HEK293 (cell line): Measurements from ENCODE around the gene DENND11.

ENCODE experiments used
- CTCF ChIA-PET: fragments of 350-600 bp; formaldehyde crosslinking; extraction: SDS; loops from one replicate; lab custom pipeline; 2021; ENCODE audit warnings: antibody characterized with exemption; lab: Yijun Ruan, JAX
- POLR2A ChIA-PET: fragments of 300-600 bp; formaldehyde crosslinking; extraction: SDS; loops from one replicate; lab custom pipeline; 2020; ENCODE audit warnings: antibody characterized with exemption, inconsistent platforms; lab: Yijun Ruan, JAX
- H3K27ac ChIP-seq: fragments of 200-500 bp; sonication (Bioruptor generic); 2 replicates; pipeline ENCODE4 v1.5.1; 2014; ENCODE audit warnings: low read depth, low read length, control low read depth, inconsistent platforms; ENCODE audit errors: extremely low read depth
- H3K36me3 ChIP-seq, 2 experiments: fragments of 200-500 bp in 1 of 2; sonication (Bioruptor generic) in 1 of 2; 1 replicate in 1 of 2; 2 replicates in 1 of 2; pipeline ENCODE4 v1.5.1; 2014 to 2017; ENCODE audit warnings: inconsistent platforms in 2 of 2, low read length in 2 of 2; ENCODE audit not compliant: control insufficient read depth in 2 of 2, insufficient read depth in 1 of 2
- H3K4me1 ChIP-seq: fragments of 200-500 bp; sonication (Bioruptor generic); 2 replicates; pipeline ENCODE4 v1.5.1; 2014; ENCODE audit warnings: mild to moderate bottlenecking, low read length, inconsistent platforms; ENCODE audit not compliant: control insufficient read depth, insufficient read depth
- H3K4me3 ChIP-seq: 2 replicates; pipeline ENCODE4 v1.5.1; 2011; ENCODE audit warnings: low read depth, mild to moderate bottlenecking, control low read depth, low read length, moderate library complexity
- H3K9me3 ChIP-seq: fragments of 200-500 bp; sonication (Bioruptor generic); 2 replicates; pipeline ENCODE4 v1.5.1; 2014; ENCODE audit warnings: low read depth, low read length, inconsistent platforms; ENCODE audit not compliant: control insufficient read depth, insufficient read depth
- BCL11A ChIP-seq: fragments of 450-650 bp; formaldehyde crosslinking; IDR thresholded peaks from 2 replicates; pipeline ENCODE4 v1.5.1; 2016; ENCODE audit warnings: low read depth, missing biosample characterization, missing genetic modification characterization
- BCL6B ChIP-seq: fragments of 450-650 bp; formaldehyde crosslinking; IDR thresholded peaks from 2 replicates; pipeline ENCODE4 v1.5.1; 2017; ENCODE audit warnings: missing biosample characterization, missing genetic modification characterization
- EGR2 ChIP-seq: fragments of 450-650 bp; formaldehyde crosslinking; IDR thresholded peaks from 2 replicates; pipeline ENCODE4 v1.5.1; 2016; ENCODE audit warnings: low read depth, missing biosample characterization, missing genetic modification characterization
- KLF10 ChIP-seq: fragments of 450-650 bp; IDR thresholded peaks from 2 replicates; pipeline ENCODE4 v1.5.1; 2018; ENCODE audit warnings: missing biosample characterization, mild to moderate bottlenecking, missing genetic modification characterization
- ZBTB11 ChIP-seq: fragments of 450-650 bp; formaldehyde crosslinking; conservative IDR thresholded peaks from 2 replicates; pipeline ENCODE4 v1.5.1; 2016; ENCODE audit warnings: low read depth, missing biosample characterization, missing genetic modification characterization
- ZBTB20 ChIP-seq: fragments of 450-650 bp; formaldehyde crosslinking; IDR thresholded peaks from 2 replicates; pipeline ENCODE4 v1.5.1; 2016; ENCODE audit warnings: missing biosample characterization, missing genetic modification characterization
- ZFHX2 ChIP-seq: fragments of 450-650 bp; formaldehyde crosslinking; conservative IDR thresholded peaks from 2 replicates; pipeline ENCODE4 v1.5.1; 2016; ENCODE audit warnings: missing biosample characterization, missing genetic modification characterization
- ZNF2 ChIP-seq: fragments of 450-650 bp; formaldehyde crosslinking; IDR thresholded peaks from 2 replicates; pipeline ENCODE4 v1.5.1; 2016; ENCODE audit warnings: missing biosample characterization, missing genetic modification characterization
- ZNF248 ChIP-seq: fragments of 450-650 bp; formaldehyde crosslinking; IDR thresholded peaks from 2 replicates; pipeline ENCODE4 v1.5.1; 2017; ENCODE audit warnings: missing biosample characterization, missing genetic modification characterization
- ZNF280C ChIP-seq: fragments of 450-650 bp; formaldehyde crosslinking; IDR thresholded peaks from 2 replicates; pipeline ENCODE4 v1.5.1; 2016; ENCODE audit warnings: missing biosample characterization, missing genetic modification characterization
- ZNF449 ChIP-seq: fragments of 450-650 bp; formaldehyde crosslinking; IDR thresholded peaks from 2 replicates; pipeline ENCODE4 v1.5.1; 2017; ENCODE audit warnings: missing biosample characterization, mild to moderate bottlenecking, missing genetic modification characterization, moderate library complexity
- ZNF48 ChIP-seq: fragments of 450-650 bp; formaldehyde crosslinking; IDR thresholded peaks from 2 replicates; pipeline ENCODE4 v1.5.1; 2016; ENCODE audit warnings: missing biosample characterization, missing genetic modification characterization
- ZNF530 ChIP-seq: fragments of 450-650 bp; formaldehyde crosslinking; IDR thresholded peaks from 2 replicates; pipeline ENCODE4 v1.5.1; 2016; ENCODE audit warnings: low read depth, missing biosample characterization, missing genetic modification characterization
- ZNF571 ChIP-seq: fragments of 450-650 bp; formaldehyde crosslinking; IDR thresholded peaks from 2 replicates; pipeline ENCODE4 v1.5.0; 2017; ENCODE audit warnings: missing biosample characterization, missing genetic modification characterization
- ZNF629 ChIP-seq: fragments of 450-650 bp; formaldehyde crosslinking; IDR thresholded peaks from 2 replicates; pipeline ENCODE4 v1.5.1; 2017; ENCODE audit warnings: missing biosample characterization, missing genetic modification characterization
- ZNF768 ChIP-seq: fragments of 450-650 bp; formaldehyde crosslinking; IDR thresholded peaks from 2 replicates; pipeline ENCODE4 v1.5.1; 2018; ENCODE audit warnings: missing biosample characterization, mild to moderate bottlenecking, missing genetic modification characterization
- ZNF792 ChIP-seq: fragments of 450-650 bp; formaldehyde crosslinking; IDR thresholded peaks from 2 replicates; pipeline ENCODE4 v1.5.1; 2016; ENCODE audit warnings: missing biosample characterization, missing genetic modification characterization
- ZSCAN18 ChIP-seq: fragments of 450-650 bp; formaldehyde crosslinking; IDR thresholded peaks from 2 replicates; pipeline ENCODE4 v1.5.1; 2016; ENCODE audit warnings: missing biosample characterization, missing genetic modification characterization

Gene DENND11

GRCh38 chr7:141674702-141675101 is 27.3 kb downstream of the DENND11 start (continued):
- TF ChIP-seq ZBTB11 (tag by site-specific recombination) (no peak), ZNF449 (tag by site-specific recombination) (no peak), ZNF2 (tag by site-specific recombination) (no peak), ZNF280C (tag by site-specific recombination) (no peak), ZNF792 (tag by site-specific recombination) (no peak), BCL11A (tag by site-specific recombination) (no peak)
- TF ChIP-seq, all 188 proteins: peak for 0

GRCh38 chr7:141674171-141674671 is 27.7 kb downstream of the DENND11 start:
- Histone ChIP-seq H3K27ac (no peak overlapping the region), H3K4me1 (no peaks in the 10 kb centered on the region), H3K9me3 (no peaks in the 10 kb centered on the region), H3K36me3 (peaks cover 0 to 33% of the 10 kb centered on the region in 2 experiments; a peak in 2 of 3 replicates)
- TF ChIP-seq EGR2 (tag by site-specific recombination) (peak; percentile 51; the same call in 1 of the 2 replicates), ZNF768 (tag by site-specific recombination) (no peak), ZFHX2 (tag by site-specific recombination) (peak; percentile 43; the same call in 1 of the 2 replicates)
- TF ChIP-seq, all 188 proteins: peak for 2
- ChIA-PET POLR2A (no interaction called here), CTCF (interaction anchor here (0.7 to 2.2 kb wide), 2 partner anchors 8 to 20 kb away, joined by 3 to 7 read pairs; no protein-coding TSS in a partner anchor)
- no peak overlapping the region for H3K4me3 ChIP-seq

GRCh38 chr7:141673346-141673745 is 28.6 kb downstream of the DENND11 start:
- H3K4me3 ChIP-seq, result no peak overlapping the region
- no peak overlapping the region for H3K27ac ChIP-seq
- ChIA-PET POLR2A (no interaction called here), CTCF (interaction anchor here (0.6 to 1.3 kb wide), 2 partner anchors 19 to 65 kb away, joined by 3 to 4 read pairs; partner anchors contain the start of gene SSBP1)
- H3K36me3 ChIP-seq, result peaks cover 0 to 33% of the 10 kb centered on the region in 2 experiments; a peak in 1 of 3 replicates
- no peak for TF ChIP-seq KLF10 (tag by site-specific recombination)
- TF ChIP-seq ZNF248, result no peak
- TF ChIP-seq ZNF48, result no peak
- TF ChIP-seq ZNF571 (tag by site-specific recombination), result no peak
- no peak for TF ChIP-seq ZSCAN18 (tag by site-specific recombination)
- TF ChIP-seq ZNF629, result no peak
- no peak for TF ChIP-seq ZNF530
- no peak for TF ChIP-seq ZBTB20 (tag by site-specific recombination)
- no peak for TF ChIP-seq BCL6B (tag by site-specific recombination)
- H3K9me3 ChIP-seq, result no peaks in the 10 kb centered on the region
- no peaks in the 10 kb centered on the region for H3K4me1 ChIP-seq
